B cell (primary cell): Measurements from ENCODE around the gene MBP. TPM values are rescaled to one million over a fixed set of nuclear protein-coding genes. Genes with fewer than 3 reads are reported as not detected.

ENCODE experiments used
- ATAC-seq: fragments of 200-7000 bp; cut with Tn5 transposase; one replicate; pipeline ENCODE4 v1.10.0; 2021; ENCODE audit warnings: low read depth, mild to moderate bottlenecking, moderate number of reproducible peaks, moderate library complexity
- CTCF ChIA-PET: fragments of 350-600 bp; sonication (Branson Sonifier 250); formaldehyde crosslinking; loops from one replicate; lab custom pipeline; 2021; ENCODE audit warnings: antibody characterized with exemption, inconsistent platforms; lab: Charles Lee
- POLR2A ChIA-PET: fragments of 350-600 bp; sonication (Branson Sonifier 250); formaldehyde crosslinking; loops from one replicate; lab custom pipeline; 2021; ENCODE audit warnings: antibody characterized with exemption; lab: Charles Lee
- DNase-seq: peaks from one replicate; pipeline ENCODE4 v3.0.0; 2013
- H2AFZ ChIP-seq: 2 replicates; pipeline ENCODE4 v1.6.1; 2012; ENCODE audit warnings: mild to moderate bottlenecking, low read depth, low read length; ENCODE audit not compliant: insufficient read depth, poor library complexity, severe bottlenecking
- H3K27ac ChIP-seq, 2 donors: 1 replicate in 1 of 2; 2 replicates in 1 of 2; pipeline ENCODE4 v1.5.1; 2012 to 2013; ENCODE audit warnings: low read length in 2 of 2, mild to moderate bottlenecking in 2 of 2, moderate library complexity in 1 of 2
- H3K27me3 ChIP-seq, 4 experiments: fragments of 200-600 bp in 1 of 4; sonication (generic) in 1 of 4; replicated peaks in 1 of 4; 1 replicate in 2 of 4; 2 replicates in 2 of 4; pipeline versions ENCODE4 v1.6.1 to v1.7.0; 2013 to 2016; ENCODE audit warnings: low read length in 3 of 4, mild to moderate bottlenecking in 2 of 4, mixed read lengths in 1 of 4, moderate library complexity in 1 of 4; ENCODE audit not compliant: insufficient read depth in 4 of 4, control insufficient read depth in 3 of 4; ENCODE audit errors: control extremely low read depth in 1 of 4
- H3K36me3 ChIP-seq, 2 experiments: replicated peaks in 1 of 2; 1 replicate in 1 of 2; 2 replicates in 1 of 2; pipeline versions ENCODE4 v1.6.1 to v1.7.1; 2013; ENCODE audit warnings: low read length in 1 of 2; ENCODE audit not compliant: insufficient read depth in 2 of 2, control insufficient read depth in 1 of 2; ENCODE audit errors: control extremely low read depth in 1 of 2, extremely low read depth in 1 of 2
- H3K4me1 ChIP-seq, 2 donors: fragments of 200-600 bp in 1 of 2; sonication (generic) in 1 of 2; 1 replicate in 1 of 2; 2 replicates in 1 of 2; pipeline versions ENCODE4 v1.5.1 to v1.6.1; 2013 to 2017; ENCODE audit warnings: low read length in 2 of 2; ENCODE audit not compliant: control insufficient read depth in 2 of 2, insufficient read depth in 2 of 2
- H3K4me2 ChIP-seq: replicated peaks from 2 replicates; pipeline ENCODE3; 2012; ENCODE audit warnings: mild to moderate bottlenecking, low read depth, low read length; ENCODE audit not compliant: poor library complexity, severe bottlenecking
- H3K4me3 ChIP-seq, 5 experiments: fragments of 200-600 bp in 1 of 5; sonication (generic) in 1 of 5; 1 replicate in 3 of 5; 2 replicates in 2 of 5; pipeline versions ENCODE4 v1.5.1 to v1.7.0; 2011 to 2016; ENCODE audit warnings: low read length in 4 of 5, mild to moderate bottlenecking in 4 of 5, low read depth in 2 of 5, control low read depth in 1 of 5, moderate library complexity in 1 of 5; ENCODE audit not compliant: insufficient read depth in 1 of 5; ENCODE audit errors: control extremely low read depth in 1 of 5, extremely low read depth in 1 of 5
- H3K79me2 ChIP-seq: fragments of 200-600 bp; sonication (generic); one replicate; pipeline ENCODE4 v1.6.0; 2016; ENCODE audit warnings: low read length; ENCODE audit not compliant: control insufficient read depth, insufficient read depth
- H3K9ac ChIP-seq: fragments of 200-600 bp; sonication (generic); 2 replicates; pipeline ENCODE4 v1.6.1; 2017; ENCODE audit warnings: mild to moderate bottlenecking, low read length, moderate library complexity
- H3K9me3 ChIP-seq, 3 donors: one replicate each; pipeline versions ENCODE4 v1.6.1 to v1.7.1; 2013; ENCODE audit warnings: low read length in 2 of 3; ENCODE audit not compliant: control insufficient read depth in 2 of 3, insufficient read depth in 1 of 3; ENCODE audit errors: control extremely low read depth in 1 of 3
- H4K20me1 ChIP-seq: 2 replicates; pipeline ENCODE4 v1.6.0; 2012; ENCODE audit warnings: mild to moderate bottlenecking, low read length; ENCODE audit not compliant: insufficient read depth, control insufficient read depth, poor library complexity, severe bottlenecking
- H3K27ac Mint-ChIP-seq: one replicate; pipeline ENCODE4 v1.8.0; 2021; ENCODE audit warnings: mixed read lengths
- H3K27me3 Mint-ChIP-seq: one replicate; pipeline ENCODE4 v1.8.0; 2021; ENCODE audit warnings: mixed read lengths
- H3K4me1 Mint-ChIP-seq: one replicate; pipeline ENCODE4 v1.8.0; 2021; ENCODE audit warnings: mixed read lengths
- H3K4me3 Mint-ChIP-seq: one replicate; pipeline ENCODE4 v1.8.0; 2021; ENCODE audit warnings: mixed read lengths
- H3K9me3 Mint-ChIP-seq: one replicate; pipeline ENCODE4 v1.8.0; 2022; ENCODE audit warnings: mixed read lengths; ENCODE audit not compliant: insufficient read depth
- CTCF ChIP-seq: fragments of 200-600 bp; IDR thresholded peaks from one replicate; pipeline ENCODE4 v1.8.0; 2022; ENCODE audit warnings: antibody characterized with exemption, mild to moderate bottlenecking
- EZH2 ChIP-seq: IDR thresholded peaks from 2 replicates; pipeline ENCODE4 v1.6.1; 2012; ENCODE audit warnings: borderline replicate concordance, low read depth, mild to moderate bottlenecking, moderate library complexity, low read length; ENCODE audit not compliant: insufficient read depth, poor library complexity, severe bottlenecking
- WGBS: methylation state at CpG from one replicate; pipeline ENCODE4 v1.1.5; 2013; ENCODE audit warnings: missing lambda C conversion rate; ENCODE audit not compliant: insufficient coverage; 5-methylcytosine and 5-hydroxymethylcytosine counted together
- intact Hi-C: fragments of 100-400 bp; cut with micrococcal nuclease; formaldehyde crosslinking; loops from one replicate; pipeline ENCODE4 v1.10.0; 2022
- polyA plus RNA-seq: library from polyadenylated mRNA; depleted of rRNA; stranded (reverse); fragments of >200 nt; gene quantifications from 2 replicates; pipeline ENCODE4 v1.2.3, GENCODE V29; 2012
- total RNA-seq, 2 donors: library from RNA; stranded (reverse); fragments of 120-200 nt in 1 of 2; gene quantifications; 1 replicate in 1 of 2; 2 replicates in 1 of 2; pipeline versions ENCODE4 v1.2.3 to v1.2.4, GENCODE V29; 2013 to 2022

MBP gene
- total and polyA plus RNA-seq, 2 donors (not counting 1 experiment from before 2014, with no cell fraction given) = 30.1 to 192 TPM

GRCh38 chr18:76943542-76944339, 188.8 kb downstream of the MBP start:
- WGBS = 100% methylated on average over 5 of the region's 6 CpGs

More at GRCh38 chr18:76943542-76944339, 188.8 kb downstream of the MBP start:
- Histone ChIP-seq H3K4me1 (no peaks in the 10 kb centered on the region), H3K27me3 (no peaks in the 10 kb centered on the region), H4K20me1 (no peaks in the 10 kb centered on the region), H3K4me2 (no peak overlapping the region), H3K79me2 (no peaks in the 10 kb centered on the region), H3K9me3 (peaks cover 0 to 4% (median 0%) of the 10 kb centered on the region in 3 donors), H3K27ac (no peak overlapping the region), H3K9ac (no peak overlapping the region), H3K4me3 (no peak overlapping the region), H3K36me3 (peaks cover 6 to 34% of the 10 kb centered on the region in 2 experiments), H2AFZ (no peak overlapping the region)
- no peaks in the 10 kb centered on the region for H3K9me3 Mint-ChIP-seq
- no peak for DNase-seq
- H3K4me1 Mint-ChIP-seq = no peaks in the 10 kb centered on the region
- intact Hi-C loops = no loop called here
- TF ChIP-seq CTCF = no peak
- no peak for TF ChIP-seq EZH2
- H3K27ac Mint-ChIP-seq = no peak overlapping the region
- ATAC-seq = no peak
- POLR2A ChIA-PET = no interaction called here
- H3K27me3 Mint-ChIP-seq = no peaks in the 10 kb centered on the region
- CTCF ChIA-PET = interaction anchor here (1.2 to 1.6 kb wide), 4 partner anchors 22 to 133 kb away, joined by 3 to 6 read pairs (median 5); no protein-coding TSS in a partner anchor
- H3K4me3 Mint-ChIP-seq = no peak overlapping the region
